Measurements from ENCODE around the gene ZNF618.

DNA sequence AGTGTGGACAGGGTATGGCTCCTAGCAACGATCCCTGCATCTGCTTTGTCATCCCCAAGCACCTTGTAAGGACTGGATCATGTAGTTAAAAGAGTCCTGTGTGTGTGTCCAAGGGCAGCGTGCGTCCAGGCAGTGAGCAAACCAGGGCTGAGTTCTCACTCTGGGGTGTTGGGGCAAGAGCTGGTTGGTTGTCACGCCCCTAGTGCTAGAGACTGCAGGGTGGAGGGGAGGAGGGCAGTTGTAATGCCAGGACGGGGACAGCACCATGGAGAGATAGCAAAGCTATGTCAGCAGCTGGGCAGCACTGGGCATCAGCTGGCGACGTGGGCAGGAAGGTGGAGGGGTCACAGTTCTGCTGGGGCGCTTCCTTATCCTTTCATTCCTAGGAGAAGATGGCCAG, 100.8 kb downstream of the ZNF618 start:
- TF ChIP-seq CTCF (IDR thresholded peaks at IDR 0.05) (no peak), POLR2AphosphoS5 (IDR thresholded peaks at IDR 0.05; ENCODE audit: low read depth, low read length) (no peak), SIN3A (IDR thresholded peaks at IDR 0.05; ENCODE audit: borderline replicate concordance, insufficient read depth, low read depth, low read length) (no peak), TCF7L2 (IDR thresholded peaks at IDR 0.05; ENCODE audit: low read depth, low read length) (no peak)
- TF ChIP-seq, protein P1, sequence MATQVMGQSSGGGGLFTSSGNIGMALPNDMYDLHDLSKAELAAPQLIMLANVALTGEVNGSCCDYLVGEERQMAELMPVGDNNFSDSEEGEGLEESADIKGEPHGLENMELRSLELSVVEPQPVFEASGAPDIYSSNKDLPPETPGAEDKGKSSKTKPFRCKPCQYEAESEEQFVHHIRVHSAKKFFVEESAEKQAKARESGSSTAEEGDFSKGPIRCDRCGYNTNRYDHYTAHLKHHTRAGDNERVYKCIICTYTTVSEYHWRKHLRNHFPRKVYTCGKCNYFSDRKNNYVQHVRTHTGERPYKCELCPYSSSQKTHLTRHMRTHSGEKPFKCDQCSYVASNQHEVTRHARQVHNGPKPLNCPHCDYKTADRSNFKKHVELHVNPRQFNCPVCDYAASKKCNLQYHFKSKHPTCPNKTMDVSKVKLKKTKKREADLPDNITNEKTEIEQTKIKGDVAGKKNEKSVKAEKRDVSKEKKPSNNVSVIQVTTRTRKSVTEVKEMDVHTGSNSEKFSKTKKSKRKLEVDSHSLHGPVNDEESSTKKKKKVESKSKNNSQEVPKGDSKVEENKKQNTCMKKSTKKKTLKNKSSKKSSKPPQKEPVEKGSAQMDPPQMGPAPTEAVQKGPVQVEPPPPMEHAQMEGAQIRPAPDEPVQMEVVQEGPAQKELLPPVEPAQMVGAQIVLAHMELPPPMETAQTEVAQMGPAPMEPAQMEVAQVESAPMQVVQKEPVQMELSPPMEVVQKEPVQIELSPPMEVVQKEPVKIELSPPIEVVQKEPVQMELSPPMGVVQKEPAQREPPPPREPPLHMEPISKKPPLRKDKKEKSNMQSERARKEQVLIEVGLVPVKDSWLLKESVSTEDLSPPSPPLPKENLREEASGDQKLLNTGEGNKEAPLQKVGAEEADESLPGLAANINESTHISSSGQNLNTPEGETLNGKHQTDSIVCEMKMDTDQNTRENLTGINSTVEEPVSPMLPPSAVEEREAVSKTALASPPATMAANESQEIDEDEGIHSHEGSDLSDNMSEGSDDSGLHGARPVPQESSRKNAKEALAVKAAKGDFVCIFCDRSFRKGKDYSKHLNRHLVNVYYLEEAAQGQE (IDR thresholded peaks at IDR 0.05; ENCODE audit: insufficient read depth in 1 of 2, low read depth in 2 of 2, low read length in 1 of 2), result no peak

All from Panc1 (cell line).